Measurements from ENCODE around the gene FOSL2. TPM values are rescaled to one million over a fixed set of nuclear protein-coding genes. Genes with fewer than 3 reads are reported as not detected.

The FOSL2 gene
- total RNA-seq, 2 donors from 2014 or later, result 142 to 197 TPM

DNA sequence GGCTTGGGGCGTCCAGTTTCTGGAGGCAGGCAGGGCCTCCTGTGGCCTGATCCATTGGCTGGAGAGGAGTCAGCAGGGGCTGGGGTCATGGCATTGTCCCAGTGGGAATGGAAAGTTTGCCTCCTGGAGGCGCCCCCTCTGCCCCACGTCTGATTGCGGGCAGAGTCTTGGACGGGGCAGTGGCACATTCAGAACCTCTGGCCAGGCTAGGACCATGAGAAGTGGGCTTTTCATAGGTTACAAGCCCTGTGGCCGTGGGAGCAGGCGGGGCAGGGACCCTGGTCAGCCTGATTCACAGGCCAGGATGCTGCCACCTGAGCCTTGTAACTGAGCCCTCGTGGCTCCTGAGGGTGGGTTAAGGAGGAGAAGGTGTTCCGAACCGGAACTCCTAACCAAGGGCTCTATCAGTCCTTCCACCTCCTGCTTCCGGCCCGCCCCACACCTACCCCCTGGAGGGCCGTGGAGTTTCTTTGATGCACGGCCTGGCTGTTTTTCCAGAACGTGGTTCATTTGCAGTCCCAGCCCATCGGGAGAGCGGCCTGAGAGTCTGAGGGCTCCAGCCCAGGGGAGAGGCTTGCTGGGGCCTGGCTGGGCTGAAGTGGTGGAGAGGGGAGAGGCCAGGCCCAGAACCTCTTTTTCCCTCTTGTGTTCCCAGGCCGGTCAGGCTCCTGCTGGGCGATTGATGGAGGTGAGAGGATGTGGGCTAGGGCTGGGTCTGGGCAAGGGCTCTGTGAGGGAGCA is 59.3 kb downstream of the FOSL2 start:
- ATAC-seq (no peak), DNase-seq (no peak)
- intact Hi-C loops (cut with DNase I, micrococcal nuclease), result loop anchor here in 1 of 2 donors (5.0 to 10.0 kb wide), 2 partner anchors 697 to 745 kb away; no protein-coding TSS in a partner anchor

DNA sequence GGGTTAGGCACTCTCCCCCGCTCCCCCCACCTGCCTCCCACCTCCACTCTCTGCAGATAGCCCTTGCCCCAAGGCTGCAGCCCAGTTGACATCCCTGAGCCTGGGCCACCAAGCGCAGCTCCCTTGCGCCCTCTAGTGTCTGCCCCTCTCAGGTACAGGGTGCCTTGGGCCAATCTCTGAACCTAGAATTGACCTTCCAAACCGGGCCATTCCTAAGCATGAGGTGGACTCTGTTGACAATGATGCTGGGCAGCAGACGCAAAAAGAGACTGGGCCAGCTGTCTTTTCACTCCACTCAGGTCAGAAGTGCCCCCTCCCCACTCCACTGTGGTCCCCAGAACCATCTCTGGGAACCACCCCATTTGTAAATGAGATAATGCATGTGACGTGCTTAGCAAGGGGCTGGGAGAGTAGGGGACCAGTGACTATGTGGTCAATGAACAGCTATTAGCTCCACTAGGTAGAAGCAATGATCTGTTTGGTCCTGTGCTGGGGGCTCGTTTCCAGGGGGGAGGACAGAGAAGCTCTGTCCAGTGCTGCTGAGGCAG is 60.0 kb downstream of the FOSL2 start:
- intact Hi-C loops (cut with DNase I, micrococcal nuclease), result loop anchor here in 1 of 2 donors (5.0 to 10.0 kb wide), 2 partner anchors 698 to 745 kb away; no protein-coding TSS in a partner anchor
- peak; percentile 59 to 88 for DNase-seq
- peak; percentile 93 for ATAC-seq

DNA sequence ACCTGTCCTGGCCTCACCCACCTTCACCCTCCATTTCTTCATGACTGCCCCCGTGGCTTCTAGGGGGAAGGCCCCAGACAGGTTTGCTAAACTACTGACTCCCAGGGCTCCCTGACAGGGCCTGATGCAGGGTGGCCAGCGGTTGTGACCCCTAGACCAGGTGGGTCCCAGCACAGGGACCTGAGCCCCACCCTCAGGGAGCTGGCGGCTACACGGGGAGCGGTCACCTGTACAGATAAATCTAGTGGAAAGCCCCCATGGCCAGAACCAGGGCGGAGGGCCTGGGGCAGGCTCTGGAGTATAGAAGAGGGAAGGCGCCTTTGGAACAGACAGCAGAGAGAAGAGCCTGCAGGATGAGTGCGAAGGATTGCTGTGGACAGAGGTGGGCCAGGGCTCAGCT is 60.7 kb downstream of the FOSL2 start:
- intact Hi-C loops (cut with DNase I, micrococcal nuclease), result loop anchor here in 1 of 2 donors (5.0 to 10.0 kb wide), 2 partner anchors 699 to 746 kb away; no protein-coding TSS in a partner anchor
- DNase-seq (no peak), ATAC-seq (no peak)

DNA sequence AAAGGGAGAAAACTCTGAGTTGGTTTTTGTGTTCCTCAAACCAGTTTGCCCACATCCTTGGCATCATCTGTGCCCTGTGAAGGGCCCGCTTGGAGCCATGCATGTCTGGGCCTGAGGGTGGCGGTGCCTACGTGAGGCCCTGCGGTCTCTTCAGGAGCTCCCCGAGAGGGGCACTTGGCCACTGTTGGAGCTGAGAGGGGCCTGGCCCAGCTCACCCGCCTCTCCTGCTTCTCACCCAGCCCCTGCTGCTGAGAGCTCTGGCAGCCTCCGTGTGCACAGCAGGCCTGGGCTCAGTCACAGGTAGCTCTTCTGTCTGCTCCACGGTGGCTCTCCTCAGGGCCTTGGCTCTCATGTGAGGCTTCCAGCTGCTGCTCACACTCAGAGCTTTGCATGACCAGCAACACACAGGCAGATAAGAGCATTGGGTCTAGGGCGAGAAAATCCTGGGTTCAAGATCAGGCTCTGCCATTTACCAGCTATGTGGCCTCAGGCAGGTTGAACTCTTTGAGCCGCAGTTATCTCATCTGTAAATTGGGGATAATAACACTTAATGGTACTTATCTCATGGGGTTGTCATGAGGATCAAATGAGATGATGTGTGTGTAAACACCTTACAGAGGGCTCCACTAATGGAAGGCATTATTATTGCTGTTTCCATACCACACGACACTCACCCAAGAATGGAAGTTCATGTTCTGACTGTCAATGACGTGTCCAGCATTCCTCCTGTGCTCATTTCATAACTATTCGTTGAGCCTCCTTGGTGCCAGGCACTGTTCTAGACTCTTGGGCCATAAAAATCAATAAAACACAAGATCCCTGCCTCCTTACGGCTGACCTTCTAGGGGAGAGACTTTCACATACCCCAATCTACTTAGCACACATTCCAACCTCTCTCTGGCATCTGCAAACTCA is 61.6 kb downstream of the FOSL2 start:
- ATAC-seq, result no peak
- no peak for DNase-seq
- intact Hi-C loops (cut with DNase I, micrococcal nuclease), result loop anchor here in 1 of 2 donors (5.0 to 10.0 kb wide), 2 partner anchors 699 to 747 kb away; no protein-coding TSS in a partner anchor

DNA sequence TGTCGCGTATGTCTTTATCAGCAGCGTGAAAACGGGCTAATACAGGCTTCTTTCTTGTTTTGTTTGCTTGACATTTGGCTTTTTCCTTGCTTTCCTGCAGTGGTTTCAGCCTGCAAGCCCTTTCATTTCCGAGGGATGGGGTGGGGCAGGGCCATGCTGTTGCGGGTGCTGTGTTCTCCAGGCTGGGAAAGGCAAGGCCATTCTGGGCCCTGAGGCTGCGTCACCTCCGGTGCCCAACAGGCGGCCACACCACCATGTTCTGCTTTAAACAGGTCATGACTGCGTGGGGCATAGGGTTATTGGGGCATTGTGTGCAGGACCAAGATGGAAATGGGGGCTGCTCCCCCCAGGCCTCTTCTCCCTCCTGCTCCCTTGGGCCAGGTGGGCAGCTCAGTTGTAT is 64.6 kb downstream of the FOSL2 start:
- intact Hi-C loops (cut with DNase I, micrococcal nuclease), result loop anchor here in 1 of 2 donors (10.0 kb wide), 1 partner anchor 702 kb away; no protein-coding TSS in a partner anchor
- DNase-seq (no peak), ATAC-seq (no peak)

DNA sequence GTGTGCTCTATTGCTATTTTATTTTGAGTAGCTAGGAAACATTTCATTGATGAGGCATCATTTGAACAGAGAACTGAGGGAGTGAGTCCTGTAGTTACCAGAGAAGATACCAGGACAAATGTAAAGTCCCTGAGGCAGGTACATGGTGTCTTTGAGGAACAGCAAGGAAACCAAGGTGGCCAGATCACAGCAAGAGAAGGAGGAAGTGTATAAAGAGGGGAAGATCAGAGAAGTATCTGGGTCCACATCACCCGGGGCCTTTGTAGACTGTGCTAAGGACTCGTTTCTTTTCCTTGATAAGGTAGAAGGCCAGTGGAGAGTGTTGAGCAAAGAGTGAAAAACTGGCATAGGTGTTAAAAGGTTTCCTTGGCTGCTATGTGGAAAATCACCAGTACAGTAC is 68.4 kb downstream of the FOSL2 start:
- intact Hi-C loops (cut with DNase I, micrococcal nuclease), result no loop called here
- DNase-seq (no peak), ATAC-seq (no peak)

DNA sequence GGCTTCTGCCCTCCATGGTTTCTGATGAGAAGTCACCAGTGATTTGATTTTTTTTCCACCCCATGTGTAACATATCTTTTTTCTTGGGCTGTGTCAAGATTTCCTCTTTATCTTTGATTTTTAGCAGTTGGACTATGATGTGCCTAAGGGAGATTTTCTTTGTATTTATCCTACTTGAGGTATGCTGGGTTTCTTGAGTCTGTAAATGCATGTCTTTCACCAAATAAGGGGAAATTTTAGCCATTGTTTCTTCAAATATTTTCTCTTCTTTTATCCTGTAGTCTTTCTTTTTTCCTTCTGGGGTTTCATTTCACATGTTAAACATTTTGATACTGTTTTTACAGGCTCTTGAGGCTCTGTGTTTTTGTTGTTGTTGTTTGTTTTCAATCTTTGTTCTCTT is 69.5 kb downstream of the FOSL2 start:
- intact Hi-C loops (cut with DNase I, micrococcal nuclease), result no loop called here
- no peak for ATAC-seq

DNA sequence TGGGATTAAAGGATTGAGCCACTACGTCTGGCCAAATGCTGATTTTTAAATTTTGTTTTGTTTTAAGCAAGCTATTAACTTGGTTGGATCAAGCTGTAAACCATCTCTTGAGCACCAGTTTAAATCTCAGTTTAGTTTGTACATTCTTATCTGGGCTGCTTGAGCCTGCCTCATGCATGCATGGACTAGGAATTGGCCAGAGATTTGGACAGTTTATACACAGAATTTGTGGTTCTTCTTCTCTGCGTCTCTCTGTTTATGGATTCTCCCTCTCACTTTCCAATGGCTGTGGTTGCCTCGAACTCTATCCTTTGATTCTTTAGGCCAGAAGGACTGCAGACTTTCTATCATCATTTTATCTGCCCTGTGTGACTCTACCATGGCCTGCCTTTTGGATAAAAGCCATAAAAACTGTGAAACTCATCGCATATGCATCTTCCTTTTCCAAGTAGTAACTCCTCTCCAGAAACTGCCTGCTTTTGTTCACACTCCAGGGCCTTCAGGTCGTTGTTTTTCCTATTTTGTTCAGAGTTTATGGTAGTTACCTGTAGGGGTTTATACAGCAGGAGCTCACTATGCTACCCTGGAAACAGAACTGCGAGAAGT is 70.7 kb downstream of the FOSL2 start:
- ATAC-seq, result no peak
- no peak for DNase-seq
- intact Hi-C loops (cut with DNase I, micrococcal nuclease), result no loop called here

More for the DNA sequence above, 69.5 kb downstream of the FOSL2 start:
- DNase-seq, result no peak

DNA sequence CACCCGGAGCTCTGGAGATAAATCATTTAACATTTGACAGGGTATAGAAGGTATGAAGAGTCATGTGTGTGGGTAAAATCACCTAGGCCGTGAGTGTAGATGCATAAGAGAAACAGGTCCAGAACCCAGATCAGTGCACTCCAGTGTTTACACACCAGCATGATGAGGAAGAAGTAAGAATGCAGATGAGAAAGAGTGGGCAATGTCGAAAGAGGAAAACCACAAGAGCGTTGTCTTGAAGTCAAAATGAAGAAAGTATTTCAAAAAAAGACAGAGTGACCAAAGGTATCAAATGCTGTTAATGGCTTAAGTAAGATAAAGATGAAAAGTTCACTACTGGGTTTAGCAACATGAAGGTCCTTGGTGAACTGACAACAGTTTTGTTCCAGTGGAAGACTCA is 71.2 kb downstream of the FOSL2 start:
- intact Hi-C loops (cut with DNase I, micrococcal nuclease), result no loop called here
- DNase-seq (no peak), ATAC-seq (no peak)

DNA sequence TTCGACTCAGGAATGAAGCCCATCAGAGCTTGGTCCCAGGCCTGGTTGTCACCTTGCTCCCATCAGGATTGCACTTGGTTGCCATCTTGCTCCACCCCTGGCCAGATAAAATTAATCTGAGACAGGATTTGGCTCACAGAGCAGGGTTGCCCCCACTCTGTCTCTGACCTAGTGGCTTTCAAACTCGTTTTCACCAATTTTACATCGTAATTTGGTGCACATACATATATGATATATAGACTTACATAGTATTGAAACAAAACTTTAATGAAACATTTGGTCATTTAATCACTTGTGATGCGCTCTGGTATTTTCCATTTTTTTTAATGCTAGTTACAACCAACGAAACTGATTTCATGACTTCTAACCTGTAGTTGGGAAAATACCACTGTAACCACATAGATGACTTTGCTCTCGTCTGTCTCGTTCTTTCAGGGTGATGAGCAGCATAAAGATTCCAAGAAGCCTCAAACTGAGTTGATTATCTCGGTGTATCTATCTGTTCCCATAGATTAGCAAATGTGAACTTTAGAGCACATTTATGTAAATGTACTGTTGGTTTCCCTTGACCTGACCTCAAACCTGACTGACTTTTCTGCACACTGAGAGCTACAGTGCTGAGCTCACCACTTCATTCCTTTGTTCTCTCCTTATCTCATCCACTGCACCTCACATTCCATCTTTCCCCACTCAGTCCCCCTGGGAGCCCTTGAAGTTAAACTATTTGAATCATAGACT is 72.7 kb downstream of the FOSL2 start:
- ATAC-seq (no peak), DNase-seq (no peak)
- intact Hi-C loops (cut with DNase I, micrococcal nuclease), result no loop called here

Other genes starting within 250 kb of the FOSL2 start
- 1 to 10 TPM in 1 of 2 donors, under 1 TPM in 1; 0.98 to 4.2 TPM for gene PLB1, start 103.2 kb downstream of the FOSL2 start, total RNA-seq

Measured in left colon (tissue), 2 donors.